ENCODE results near the gene PDE8B.

The PDE8B gene

DNA sequence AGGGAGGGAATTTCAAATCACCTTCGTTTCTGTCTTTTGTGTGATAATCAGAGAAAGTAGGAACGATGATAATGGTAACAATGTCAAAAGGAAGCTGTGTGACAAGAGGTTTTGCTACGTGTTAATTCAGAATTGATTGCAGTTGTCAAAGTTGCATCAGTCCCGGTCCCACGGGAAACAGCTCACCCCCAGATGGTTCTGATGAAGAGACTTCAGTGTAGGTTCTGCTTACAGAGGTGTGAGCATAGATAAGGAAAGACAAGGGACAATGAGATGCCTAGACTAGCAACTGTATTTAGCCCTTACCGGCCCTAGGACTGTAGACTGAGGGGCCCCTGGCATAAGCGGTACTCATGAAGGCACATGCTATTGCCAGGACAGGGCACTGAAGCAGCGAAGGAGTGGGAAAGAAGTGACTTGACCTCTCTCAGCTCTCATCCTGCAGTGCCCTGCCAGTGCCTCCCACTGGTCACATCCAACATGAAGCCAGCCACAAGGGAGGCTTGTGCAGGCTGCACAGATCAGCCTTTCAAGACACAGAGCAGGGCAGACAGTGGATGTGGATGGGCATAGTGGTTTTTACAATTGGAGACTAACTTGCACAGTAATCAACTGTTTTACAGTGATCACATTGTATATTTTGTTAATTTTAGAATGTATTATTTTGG lies 21.1 kb downstream of the PDE8B start:
- DNase-seq, result no peak

DNA sequence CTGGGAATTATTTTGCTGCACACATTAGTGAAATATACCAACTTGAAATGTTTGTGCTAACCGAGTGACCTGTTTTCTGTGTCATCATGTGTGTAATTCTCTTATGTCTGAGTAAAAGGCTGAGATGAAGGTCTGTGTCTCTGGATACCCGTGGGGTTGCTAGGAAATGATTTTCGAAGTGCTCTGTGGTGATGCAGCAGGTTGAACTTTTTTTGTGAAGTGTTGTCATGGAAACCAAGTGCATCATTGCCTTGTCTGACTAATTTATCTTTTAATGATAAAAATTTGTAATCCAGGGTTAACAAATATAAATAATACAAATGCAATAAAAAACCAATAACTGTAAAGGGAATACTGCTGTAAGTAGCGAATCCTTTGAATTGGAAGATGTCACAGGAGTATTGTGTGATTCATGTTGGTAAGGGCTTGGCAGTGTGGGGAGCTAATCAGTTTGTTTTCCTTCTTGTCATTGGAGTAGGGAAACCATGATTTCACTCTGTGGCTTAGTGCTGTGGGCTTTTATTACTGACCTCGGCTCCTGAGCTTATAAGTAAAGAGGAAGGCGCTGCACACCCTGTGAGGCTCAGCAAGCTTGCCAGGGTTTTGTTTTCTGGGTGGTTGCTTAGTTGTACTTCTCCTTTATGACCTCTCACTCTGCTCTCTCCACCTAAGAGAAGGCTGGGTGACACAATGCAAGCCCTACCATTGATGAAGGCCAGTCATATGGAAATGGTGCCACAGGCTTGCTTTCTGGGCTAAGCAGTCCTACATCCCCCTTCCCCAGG lies 22.3 kb downstream of the PDE8B start:
- DNase-seq, result no peak

DNA sequence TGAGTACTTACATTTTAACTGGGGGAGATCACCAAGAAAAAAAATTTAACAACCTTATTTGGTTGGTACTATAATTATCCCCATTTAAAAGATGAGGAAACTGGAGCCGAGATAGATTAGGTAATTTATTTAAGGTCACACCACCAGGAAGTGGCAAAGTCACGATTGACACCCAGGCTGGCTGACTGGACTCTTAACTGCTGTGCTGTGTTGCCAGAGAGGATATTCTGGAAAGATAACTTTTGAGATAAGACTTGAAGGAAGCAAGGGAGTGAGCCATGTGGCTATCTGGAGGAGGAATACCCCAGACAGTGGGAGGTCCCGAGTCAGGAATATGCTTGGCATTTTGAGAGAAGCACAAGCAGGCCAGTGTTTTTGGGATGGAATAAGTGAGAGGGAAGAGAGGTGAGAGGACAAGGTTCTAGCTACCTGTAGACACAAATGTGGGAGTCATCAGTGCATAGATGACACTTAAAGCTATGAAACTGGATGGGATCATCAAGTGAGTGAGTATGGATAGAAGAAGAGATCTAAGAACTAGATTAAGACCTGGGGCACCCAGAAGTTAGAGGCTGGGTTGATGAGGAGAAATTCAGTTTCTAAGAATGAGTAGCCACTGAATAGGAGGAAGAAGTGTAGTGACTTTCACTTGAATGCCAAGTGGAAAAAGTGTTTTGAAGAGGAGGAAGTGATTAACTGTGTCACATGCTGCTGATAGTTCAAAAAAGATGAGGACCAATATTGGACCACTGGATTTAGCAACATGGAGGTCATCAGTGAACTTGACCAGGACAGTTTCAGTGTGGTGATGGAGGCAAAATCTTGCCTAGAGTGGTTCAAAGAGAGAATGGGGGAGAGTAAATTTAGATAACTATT lies 25.6 kb downstream of the PDE8B start:
- DNase-seq, result no peak

DNA sequence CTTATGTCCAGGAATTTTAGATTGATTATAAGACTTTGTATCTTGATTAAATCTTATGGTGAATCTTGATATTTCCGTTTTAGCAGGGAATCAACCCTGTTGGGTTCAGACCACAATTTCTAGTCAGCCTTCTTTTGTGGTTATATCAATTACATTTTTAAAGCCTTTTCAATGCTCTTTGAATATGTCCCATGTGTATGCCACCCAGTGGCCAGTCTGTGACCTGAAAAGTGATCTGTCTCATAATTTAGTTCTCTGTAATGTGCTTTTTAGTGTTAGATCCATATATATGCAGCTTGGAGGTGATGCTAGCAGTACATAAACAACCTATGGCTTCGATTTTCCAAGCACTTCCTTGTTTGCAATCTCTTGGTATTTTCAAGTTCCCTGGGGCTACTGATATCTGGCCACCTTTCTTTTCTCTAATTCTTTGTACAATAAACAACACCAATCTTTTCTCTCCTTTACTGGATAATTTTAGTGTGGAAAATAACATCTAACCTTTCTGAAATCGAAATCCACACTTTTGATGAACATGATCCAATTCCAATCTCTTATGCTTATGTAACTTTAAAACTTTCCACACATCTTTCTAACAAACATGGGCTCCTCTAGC lies 28.8 kb downstream of the PDE8B start:
- DNase-seq, result no peak

DNA sequence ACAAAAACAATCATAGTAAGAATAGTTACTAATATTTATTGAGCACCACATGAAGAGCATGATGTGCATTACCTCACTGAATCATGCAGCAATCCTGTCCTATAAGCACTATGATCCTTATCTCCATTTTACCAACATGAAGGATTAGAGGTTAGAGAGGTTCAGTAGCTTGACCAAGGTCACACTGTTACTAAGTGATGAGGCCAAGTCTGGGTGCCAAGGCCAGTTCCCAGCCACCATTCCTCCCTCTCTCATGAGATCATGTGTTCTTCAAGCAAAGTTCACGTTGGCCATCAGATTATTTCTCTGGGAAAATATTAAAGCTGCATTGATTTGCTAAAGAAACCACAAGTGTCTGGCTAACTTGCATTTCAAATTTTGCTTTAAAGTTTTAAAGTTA lies 31.0 kb downstream of the PDE8B start:
- DNase-seq, result no peak

DNA sequence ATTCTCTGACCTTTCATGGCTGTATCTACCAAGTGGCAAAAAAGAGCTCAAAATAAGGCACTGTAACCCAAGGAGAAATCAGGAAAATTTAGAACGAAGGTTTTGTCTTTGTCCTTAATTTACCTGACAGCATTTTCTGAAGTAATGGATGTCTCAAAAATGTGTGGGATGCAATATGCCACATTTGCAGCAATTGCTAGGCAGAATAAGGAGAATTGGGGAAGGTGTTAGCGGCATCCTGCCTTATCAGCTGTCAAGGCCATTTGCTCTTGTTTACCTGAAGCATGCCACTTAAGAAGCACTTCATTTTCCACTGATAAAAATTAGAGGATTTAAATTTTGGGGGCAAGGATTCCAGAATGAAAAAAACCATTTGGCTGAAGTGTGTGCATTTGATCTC lies 39.0 kb downstream of the PDE8B start:
- no peak for DNase-seq

DNA sequence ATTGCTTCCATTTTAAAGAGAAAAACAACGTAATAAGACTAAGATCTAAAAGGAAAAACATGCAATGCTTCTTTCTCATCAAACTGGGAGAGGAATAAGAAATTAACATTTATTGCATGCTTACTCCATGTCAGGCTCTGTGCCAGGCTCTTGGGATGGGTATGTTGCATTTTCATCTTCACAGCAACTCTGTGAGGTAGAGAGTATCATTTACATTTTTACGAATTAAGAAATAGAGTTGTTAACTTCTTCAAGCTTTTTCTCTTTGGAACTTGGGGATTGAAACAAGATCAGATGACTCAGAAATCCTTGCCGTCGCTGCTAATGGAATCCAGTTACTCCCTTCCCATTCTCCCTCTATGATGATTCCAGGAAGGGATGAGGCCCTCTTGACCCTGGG lies 39.5 kb downstream of the PDE8B start:
- no peak for DNase-seq

DNA sequence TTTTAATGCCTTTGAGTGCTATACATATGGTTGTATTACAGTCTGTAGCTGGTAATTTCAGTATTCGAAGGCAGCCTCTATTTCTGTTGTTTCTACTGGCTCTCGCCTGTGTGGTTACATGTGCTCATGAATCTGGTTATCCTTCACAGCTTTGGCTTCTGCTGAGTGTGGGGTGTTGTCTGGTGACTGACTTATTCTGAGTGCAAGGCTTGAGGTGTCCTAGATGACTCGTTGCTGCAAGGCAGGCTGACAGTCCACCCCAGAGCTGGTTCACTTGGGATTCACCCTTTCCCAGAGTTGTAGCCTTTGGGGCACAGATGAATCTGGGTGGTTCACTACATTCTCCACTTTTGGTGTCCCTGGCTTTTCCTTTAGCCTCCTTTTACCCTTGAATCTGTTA lies 41.4 kb downstream of the PDE8B start:
- DNase-seq, result no peak

DNA sequence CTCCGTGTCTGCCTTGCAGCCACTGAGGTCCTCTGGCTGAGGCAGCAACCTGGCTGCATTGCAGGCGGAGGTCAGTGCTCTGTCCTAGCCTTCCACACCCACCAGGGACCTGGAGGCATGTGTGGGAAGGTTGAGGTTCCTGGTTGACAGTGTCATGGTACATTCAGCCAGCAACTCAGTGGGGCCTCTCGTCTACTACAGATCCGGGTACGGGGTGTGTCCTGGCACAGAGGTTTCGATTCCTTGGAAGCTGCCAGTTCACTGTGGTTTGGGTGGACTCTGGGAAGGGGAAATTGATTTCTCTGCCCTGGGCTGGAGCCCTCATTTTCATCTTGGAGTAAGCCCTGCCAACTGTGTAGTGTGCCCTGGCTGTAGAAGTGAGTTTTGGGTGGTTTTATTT lies 45.1 kb downstream of the PDE8B start:
- peak; percentile 35 for DNase-seq

DNA sequence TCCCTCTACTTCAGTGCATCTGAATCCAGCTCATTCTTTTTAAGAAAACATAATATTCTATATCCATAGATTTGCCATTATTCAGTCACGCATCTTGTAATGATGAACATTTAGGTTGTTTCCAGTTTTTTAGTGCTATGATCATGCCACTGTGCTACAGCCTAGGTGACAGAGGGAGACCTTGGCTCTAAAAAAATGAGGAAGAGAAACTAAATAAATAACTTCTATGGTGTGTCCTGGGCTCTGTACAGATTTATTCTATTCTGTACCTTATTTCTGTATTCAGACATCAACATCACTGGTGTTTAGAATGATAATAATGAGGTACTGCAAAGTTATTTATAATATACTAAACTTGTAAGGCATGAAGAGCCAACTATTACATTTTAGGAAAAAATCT lies 45.9 kb downstream of the PDE8B start:
- DNase-seq, result no peak

DNA sequence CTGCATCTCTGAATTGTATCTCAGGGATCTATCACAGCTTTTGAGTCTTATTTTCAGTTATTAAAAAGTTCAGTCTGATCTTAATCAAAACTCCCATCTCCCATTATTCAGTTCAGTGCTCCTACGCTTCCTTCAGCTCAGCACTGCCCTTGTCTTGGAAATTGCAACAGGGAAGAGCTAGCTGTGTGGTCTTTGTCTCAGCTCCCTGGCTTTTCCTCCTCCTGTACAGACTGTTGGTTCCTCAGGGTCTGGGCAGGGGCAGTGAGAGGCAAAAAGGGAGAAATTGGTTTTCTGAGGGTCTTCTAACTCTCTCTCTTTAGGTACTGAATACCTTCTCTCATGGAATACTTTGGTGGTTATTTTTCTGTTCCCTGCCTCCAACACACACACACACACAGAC lies 48.2 kb downstream of the PDE8B start:
- no peak for DNase-seq

DNA sequence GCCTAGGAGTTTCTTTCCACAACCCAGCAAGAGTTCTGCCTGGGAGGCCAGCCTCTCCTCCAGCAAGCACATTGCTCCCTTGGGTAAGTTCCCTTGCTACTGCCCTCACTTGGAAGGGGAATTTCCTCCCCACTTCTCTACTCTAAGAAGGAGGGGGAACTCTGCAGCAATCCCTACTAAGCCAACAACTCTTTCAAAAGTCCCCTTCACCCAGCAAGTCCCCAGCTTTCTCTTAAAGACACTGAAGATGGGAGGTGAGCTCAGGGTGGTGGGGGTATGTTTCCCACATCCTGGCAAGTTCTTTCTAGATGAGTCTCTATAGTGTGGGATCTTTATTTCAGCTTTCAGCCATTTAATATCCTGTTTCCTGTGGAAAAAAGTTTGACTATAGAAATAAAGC lies 49.0 kb downstream of the PDE8B start:
- no peak for DNase-seq

DNA sequence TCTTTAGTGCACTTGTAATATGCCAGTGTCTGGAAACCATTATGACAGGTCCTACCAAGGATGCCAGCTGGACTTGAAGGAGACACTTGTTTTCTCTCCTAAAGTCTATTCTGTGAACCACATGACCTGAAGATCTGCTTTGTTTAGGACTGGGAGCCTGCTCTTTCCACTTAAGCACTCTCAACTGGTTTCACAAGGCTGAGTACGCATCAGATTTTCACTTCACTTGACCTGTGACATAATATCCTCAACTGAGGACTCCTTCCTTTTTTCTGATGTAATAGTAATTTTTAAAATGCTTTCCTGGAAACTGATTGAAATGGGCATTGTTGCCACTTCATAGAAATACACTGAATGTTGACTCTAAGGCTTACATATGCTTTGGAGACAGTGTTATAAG lies 52.2 kb downstream of the PDE8B start:
- DNase-seq, result no peak

DNA sequence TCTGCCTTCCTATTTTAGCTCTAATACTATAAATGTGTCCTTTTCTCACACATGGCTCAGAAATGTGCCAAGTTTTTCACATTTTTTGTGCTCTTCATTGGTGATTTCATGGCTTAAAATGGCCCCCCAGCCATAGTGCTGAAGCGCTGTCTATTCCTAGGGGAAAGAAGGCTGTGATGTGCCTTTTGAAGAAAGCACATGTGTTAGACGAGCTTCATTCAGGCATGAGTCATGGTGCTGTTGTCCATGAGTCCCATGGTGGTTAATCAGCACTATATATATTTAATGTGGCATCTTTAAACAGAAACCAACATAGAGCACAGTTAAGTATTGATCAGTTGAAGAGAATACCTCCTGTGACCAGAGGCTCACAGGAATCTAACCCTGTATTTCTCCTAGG lies 55.8 kb downstream of the PDE8B start:
- DNase-seq, result no peak

DNA sequence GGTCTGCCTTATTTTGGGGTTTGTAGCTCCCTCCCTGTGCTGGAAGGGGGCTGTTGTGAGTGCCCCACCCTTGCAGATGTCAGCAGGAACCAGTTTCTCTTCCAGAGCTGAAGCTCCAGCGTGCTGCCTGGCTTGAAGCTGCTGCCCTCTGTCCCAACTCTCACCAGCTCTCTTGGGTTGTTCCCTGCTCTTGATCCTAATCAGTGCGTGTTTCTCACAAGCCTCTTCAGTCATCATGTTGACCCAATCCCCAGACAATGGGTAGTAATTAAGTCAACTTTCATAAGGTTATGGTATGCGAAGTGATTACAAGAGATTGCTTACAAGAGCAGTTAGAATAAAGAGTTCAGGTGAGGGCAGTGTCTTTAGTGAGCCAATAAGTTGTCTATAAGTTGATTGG lies 57.0 kb downstream of the PDE8B start:
- no peak for DNase-seq

DNA sequence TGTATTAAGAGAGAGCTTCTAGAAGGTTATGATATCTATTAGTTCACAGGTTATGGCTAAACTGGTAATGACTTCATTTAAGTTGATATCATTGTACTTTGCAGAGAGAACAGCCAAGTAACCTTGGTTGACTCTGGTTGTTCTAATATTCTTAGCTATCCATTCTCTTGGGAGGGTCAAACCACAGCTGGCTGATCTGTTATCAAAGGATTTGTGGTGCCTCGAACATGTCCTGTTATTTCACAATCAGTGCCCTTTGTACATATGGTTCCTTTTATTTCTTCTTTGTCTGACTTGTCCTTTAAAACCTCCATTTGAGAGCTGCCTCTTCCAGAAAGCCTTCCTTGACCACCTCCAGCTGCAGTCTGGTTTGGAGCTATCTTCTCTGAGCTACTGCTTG lies 61.7 kb downstream of the PDE8B start:
- no peak for DNase-seq

DNA sequence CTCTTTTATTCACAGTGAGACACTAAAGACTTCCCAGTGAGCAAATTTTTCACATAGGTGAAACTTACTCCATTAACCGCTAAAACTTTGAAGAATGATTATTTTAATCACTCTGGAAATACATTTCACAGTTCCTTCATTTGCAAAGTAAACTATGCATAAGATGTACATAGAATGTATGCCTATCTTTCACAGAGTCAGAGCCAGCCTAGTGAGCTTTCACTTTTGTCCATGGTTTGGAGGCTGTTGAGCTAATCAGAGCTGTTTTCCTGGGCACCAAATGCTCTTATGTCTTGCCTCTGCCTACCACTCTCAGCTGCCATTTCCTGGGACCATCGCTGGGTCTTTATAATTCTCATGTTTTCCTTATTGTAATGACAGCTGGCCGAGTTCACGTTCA lies 67.3 kb downstream of the PDE8B start:
- DNase-seq, result no peak

DNA sequence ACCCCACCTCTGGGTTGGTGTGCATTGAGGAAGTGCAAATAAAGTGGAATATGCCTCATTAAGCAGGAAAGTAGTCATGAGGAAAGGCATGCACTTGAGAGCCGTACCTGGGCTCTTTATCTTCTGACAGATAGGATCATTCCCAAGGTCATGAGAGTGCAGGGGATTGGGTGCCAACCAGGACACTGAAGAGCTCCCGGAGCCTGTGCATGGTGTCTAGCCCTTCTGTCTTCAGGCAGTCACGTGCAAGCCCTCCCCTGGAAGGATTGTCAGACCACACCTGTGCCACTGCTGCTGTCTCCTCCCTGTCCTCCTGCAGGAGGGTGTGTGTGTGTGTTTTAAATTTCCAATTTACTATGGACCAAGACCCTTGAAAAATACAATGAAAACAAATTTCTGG lies 69.6 kb downstream of the PDE8B start:
- no peak for DNase-seq

DNA sequence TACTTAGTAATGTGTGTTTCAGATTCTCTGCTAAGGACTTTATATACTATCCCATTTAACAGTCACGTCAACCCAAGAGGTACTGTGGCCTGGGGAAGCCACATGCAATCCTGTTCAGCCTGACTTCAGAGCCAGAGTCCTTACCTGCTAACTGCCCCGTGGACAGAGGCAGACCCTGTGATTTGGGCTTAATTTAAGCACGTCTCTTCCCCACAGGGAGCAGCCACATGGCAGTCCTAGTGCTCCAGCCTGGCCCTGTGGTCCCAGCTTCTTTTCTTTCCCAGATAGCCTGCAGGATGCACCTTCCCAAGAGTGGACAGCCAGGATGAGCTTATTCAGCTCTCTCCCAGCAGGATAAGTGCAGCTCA lies 71.5 kb downstream of the PDE8B start:
- DNase-seq, result no peak

DNA sequence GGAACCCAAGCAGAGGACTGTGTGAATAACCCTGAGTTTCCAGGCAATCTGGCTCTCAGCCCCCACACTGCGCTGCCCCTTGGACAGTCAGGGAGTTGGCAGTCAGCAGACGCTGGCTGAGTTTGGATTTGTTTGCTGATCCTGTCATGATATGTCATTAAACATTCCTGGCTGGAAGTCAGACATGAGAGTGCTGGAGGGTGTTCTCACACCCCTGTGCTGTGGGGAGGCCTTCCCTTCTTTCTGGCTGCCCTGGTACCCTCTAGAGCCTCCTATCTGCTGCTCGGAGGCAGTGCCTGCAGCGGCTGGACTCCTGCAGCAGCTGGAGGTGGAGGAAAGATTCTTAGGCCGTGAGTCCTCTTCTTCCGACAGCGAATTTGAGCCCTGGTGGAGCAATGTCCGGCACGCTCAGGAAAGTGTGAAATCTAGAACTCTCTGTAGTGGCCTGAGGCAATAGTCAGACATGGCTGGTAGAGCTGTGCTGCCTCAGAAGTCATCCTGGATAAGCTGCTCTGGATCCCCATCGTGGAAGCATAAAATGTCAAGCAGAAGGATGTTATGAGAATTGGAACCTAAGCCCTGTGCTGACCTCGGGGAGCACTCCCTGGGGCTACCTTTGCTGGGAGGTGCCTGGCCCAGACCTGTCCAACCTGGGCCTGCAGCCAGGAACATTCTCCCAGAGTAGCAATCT lies 72.0 kb downstream of the PDE8B start:
- DNase-seq, result no peak

DNA sequence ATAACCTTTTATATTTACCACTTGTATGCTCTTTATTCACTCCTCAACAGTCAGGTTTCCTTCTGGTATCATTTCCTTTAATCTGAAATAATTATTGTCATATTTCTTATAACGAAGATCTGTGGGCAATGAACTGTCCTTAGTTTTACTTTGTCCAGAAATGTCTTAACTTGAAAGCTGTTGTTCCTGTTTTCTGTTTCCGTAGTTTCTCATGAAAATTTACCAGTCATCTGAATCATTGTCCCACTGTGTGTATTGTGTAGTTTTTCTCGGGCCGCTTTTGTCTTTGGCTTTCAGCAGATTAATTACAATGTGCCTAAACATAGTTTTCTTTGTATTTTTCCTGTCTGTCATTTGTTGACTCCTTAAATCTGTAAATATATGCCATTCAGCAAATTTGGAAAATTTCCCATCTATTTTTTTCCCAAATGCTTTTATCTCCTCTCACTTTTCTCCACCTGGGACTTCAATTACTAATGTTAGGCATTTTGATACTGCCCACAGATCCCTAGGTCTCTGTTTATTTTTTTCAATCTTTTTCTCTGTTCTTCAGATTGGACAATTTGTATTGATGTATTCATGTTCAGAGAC lies 74.9 kb downstream of the PDE8B start:
- no peak for DNase-seq

DNA sequence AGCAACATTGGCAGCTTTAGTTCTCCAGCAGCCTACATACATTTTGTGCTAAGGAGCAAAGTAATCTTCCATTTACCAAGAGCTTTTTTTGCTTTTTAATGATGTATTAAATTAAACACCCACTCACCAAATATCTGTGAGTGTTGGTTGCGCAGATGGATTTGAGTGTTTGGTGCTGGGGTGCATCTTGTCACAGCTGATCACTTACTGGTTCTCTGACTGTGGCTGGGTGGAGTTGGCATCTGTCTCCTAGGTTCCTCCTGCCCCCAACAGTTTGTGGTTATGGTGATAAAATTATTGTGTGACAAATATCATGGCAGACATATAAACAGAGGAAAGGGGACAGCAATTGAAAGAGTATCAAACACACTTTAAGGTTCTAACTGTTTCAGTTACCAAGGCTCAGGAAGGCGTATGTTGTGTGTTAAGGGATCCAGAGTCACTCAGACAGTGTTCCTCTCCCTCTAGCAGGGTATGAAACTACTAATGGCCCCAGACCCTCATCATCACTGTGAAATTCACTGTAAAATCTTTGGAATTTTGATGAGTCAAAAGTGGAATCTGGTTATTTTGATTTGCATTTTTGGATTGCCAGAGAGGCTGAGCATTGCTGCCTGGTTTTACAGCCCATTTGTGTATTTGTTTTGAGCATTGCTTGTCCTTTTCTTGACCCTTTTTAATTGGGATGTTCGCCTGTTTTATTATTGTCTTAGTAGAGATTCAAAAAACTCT lies 81.7 kb downstream of the PDE8B start:
- no peak for DNase-seq
